H9 (cell line): Measurements from ENCODE around the gene ARHGAP26. TPM values are rescaled to one million over a fixed set of nuclear protein-coding genes. Genes with fewer than 3 reads are reported as not detected.

ENCODE experiments used
- DNase-seq: peaks from one replicate; pipeline ENCODE4 v3.0.0-alpha.2; 2017
- H2AFZ ChIP-seq: one replicate; pipeline ENCODE4 v1.6.1; 2013; ENCODE audit warnings: mild to moderate bottlenecking, low read length, control low read depth, moderate library complexity
- H2AK5ac ChIP-seq: 2 replicates; pipeline ENCODE4 v1.6.1; 2013; ENCODE audit warnings: low read length, control low read depth, mixed read lengths; ENCODE audit not compliant: insufficient read length
- H2BK120ac ChIP-seq: one replicate; pipeline ENCODE4 v1.6.1; 2013; ENCODE audit warnings: low read depth, mild to moderate bottlenecking, low read length, control low read depth, inconsistent platforms; ENCODE audit not compliant: poor library complexity, severe bottlenecking
- H2BK12ac ChIP-seq: 2 replicates; pipeline ENCODE4 v1.6.1; 2013; ENCODE audit warnings: low read length, control low read depth, mixed read lengths, low read depth; ENCODE audit not compliant: insufficient read length
- H2BK15ac ChIP-seq: 2 replicates; pipeline ENCODE4 v1.6.1; 2013; ENCODE audit warnings: low read depth, low read length, control low read depth
- H2BK20ac ChIP-seq: one replicate; pipeline ENCODE4 v1.6.1; 2013; ENCODE audit warnings: low read depth, mild to moderate bottlenecking, low read length, control low read depth, inconsistent platforms; ENCODE audit not compliant: poor library complexity, severe bottlenecking
- H2BK5ac ChIP-seq: 2 replicates; pipeline ENCODE4 v1.6.1; 2013; ENCODE audit warnings: low read length, control low read depth, mixed read lengths; ENCODE audit not compliant: insufficient read length
- H3K14ac ChIP-seq: 2 replicates; pipeline ENCODE4 v1.6.1; 2013; ENCODE audit warnings: low read length, control low read depth; ENCODE audit not compliant: insufficient read depth
- H3K18ac ChIP-seq: 2 replicates; pipeline ENCODE4 v1.6.1; 2013; ENCODE audit warnings: low read depth, mild to moderate bottlenecking, mixed read lengths, low read length, control low read depth; ENCODE audit not compliant: insufficient read length
- H3K23ac ChIP-seq: 2 replicates; pipeline ENCODE4 v1.6.1; 2013; ENCODE audit warnings: low read length, control low read depth, mixed read lengths, low read depth; ENCODE audit not compliant: insufficient read length
- H3K23me2 ChIP-seq: 2 replicates; pipeline ENCODE4 v1.6.1; 2013; ENCODE audit warnings: low read depth, mild to moderate bottlenecking, mixed read lengths, low read length, control low read depth; ENCODE audit not compliant: insufficient read length, poor library complexity, severe bottlenecking
- H3K27ac ChIP-seq: 2 replicates; pipeline ENCODE4 v1.5.1; 2013; ENCODE audit warnings: low read length, control low read depth, mixed read lengths, low read depth; ENCODE audit not compliant: insufficient read length
- H3K27me3 ChIP-seq: 2 replicates; pipeline ENCODE4 v1.6.1; 2013; ENCODE audit warnings: low read length, control low read depth, inconsistent platforms; ENCODE audit not compliant: insufficient read depth
- H3K4ac ChIP-seq: 2 replicates; pipeline ENCODE4 v1.6.1; 2013; ENCODE audit warnings: low read depth, mild to moderate bottlenecking, control low read depth, inconsistent platforms, low read length, moderate library complexity
- H3K4me1 ChIP-seq: 2 replicates; pipeline ENCODE4 v1.6.1; 2013; ENCODE audit warnings: low read length, control low read depth, inconsistent platforms; ENCODE audit not compliant: insufficient read depth
- H3K4me2 ChIP-seq: 2 replicates; pipeline ENCODE4 v1.6.1; 2013; ENCODE audit warnings: low read length, control low read depth, mixed read lengths; ENCODE audit not compliant: insufficient read length, insufficient read depth
- H3K56ac ChIP-seq: 2 replicates; pipeline ENCODE4 v1.6.1; 2013; ENCODE audit warnings: low read depth, mild to moderate bottlenecking, mixed read lengths, low read length, control low read depth; ENCODE audit not compliant: insufficient read length
- H3K79me1 ChIP-seq: 2 replicates; pipeline ENCODE4 v1.6.1; 2013; ENCODE audit warnings: low read depth, mild to moderate bottlenecking, moderate library complexity, low read length, control low read depth, inconsistent platforms; ENCODE audit not compliant: insufficient read depth, poor library complexity, severe bottlenecking
- H3K79me2 ChIP-seq: 2 replicates; pipeline ENCODE4 v1.6.1; 2013; ENCODE audit warnings: low read length, control low read depth, inconsistent platforms; ENCODE audit not compliant: insufficient read depth
- H3K9ac ChIP-seq: 2 replicates; pipeline ENCODE4 v1.6.1; 2013; ENCODE audit warnings: low read length, control low read depth, mixed read lengths; ENCODE audit not compliant: insufficient read length; ENCODE audit errors: extremely low read depth
- H3K9me3 ChIP-seq: one replicate; pipeline ENCODE4 v1.6.1; 2013; ENCODE audit warnings: low read depth, low read length, inconsistent platforms; ENCODE audit not compliant: control insufficient read depth
- H3T11ph ChIP-seq: one replicate; pipeline ENCODE4 v1.6.1; 2013; ENCODE audit warnings: mild to moderate bottlenecking, low read length, control low read depth, inconsistent platforms
- H4K20me1 ChIP-seq: one replicate; pipeline ENCODE4 v1.6.1; 2013; ENCODE audit not compliant: control insufficient read depth, insufficient read length, insufficient read depth
- H4K5ac ChIP-seq: 2 replicates; pipeline ENCODE4 v1.6.1; 2013; ENCODE audit warnings: low read depth, mild to moderate bottlenecking, mixed read lengths, low read length, control low read depth; ENCODE audit not compliant: insufficient read length
- H4K8ac ChIP-seq: replicated peaks from 2 replicates; pipeline ENCODE4 v1.6.1; 2013; ENCODE audit warnings: low read length, control low read depth, mixed read lengths, low read depth; ENCODE audit not compliant: insufficient read length
- H4K91ac ChIP-seq: 2 replicates; pipeline ENCODE4 v1.6.1; 2013; ENCODE audit warnings: low read depth, mild to moderate bottlenecking, moderate library complexity, mixed read lengths, low read length, control low read depth; ENCODE audit not compliant: insufficient read length
- H3K27ac Mint-ChIP-seq, 3 experiments: 2 replicates in 2 of 3; 3 replicates in 1 of 3; pipeline ENCODE4 v1.8.0; 2020 to 2021; ENCODE audit warnings: mixed read lengths in 3 of 3, mild to moderate bottlenecking in 1 of 3, moderate library complexity in 1 of 3
- H3K27me3 Mint-ChIP-seq: 2 replicates; pipeline ENCODE4 v1.8.0; 2021; ENCODE audit warnings: low read depth, mild to moderate bottlenecking, moderate library complexity, mixed read lengths
- H3K36me3 Mint-ChIP-seq, 3 experiments: 2 replicates in 2 of 3; 3 replicates in 1 of 3; pipeline ENCODE4 v1.8.0; 2020 to 2021; ENCODE audit warnings: low read depth in 3 of 3, mixed read lengths in 3 of 3; ENCODE audit not compliant: insufficient read depth in 1 of 3
- H3K4me1 Mint-ChIP-seq, 2 experiments: 2 replicates each; pipeline ENCODE4 v1.8.0; 2020; ENCODE audit warnings: mixed read lengths in 2 of 2
- H3K4me3 Mint-ChIP-seq, 2 experiments: 2 replicates in 1 of 2; 3 replicates in 1 of 2; pipeline ENCODE4 v1.8.0; 2020 to 2021; ENCODE audit warnings: mild to moderate bottlenecking in 2 of 2, mixed read lengths in 2 of 2, moderate library complexity in 1 of 2
- H3K9me3 Mint-ChIP-seq, 2 experiments: 2 replicates in 1 of 2; 3 replicates in 1 of 2; pipeline ENCODE4 v1.8.0; 2020; ENCODE audit warnings: mild to moderate bottlenecking in 2 of 2, mixed read lengths in 2 of 2, moderate library complexity in 1 of 2
- CTCF ChIP-seq: fragments of 200-600 bp; sonication (generic); conservative IDR thresholded peaks from 3 replicates; pipeline ENCODE4 v1.8.0; 2021; ENCODE audit warnings: antibody characterized with exemption, mild to moderate bottlenecking
- WGBS: extraction: QIAGEN DNeasy Blood & Tissue Kit; methylation state at CpG from one replicate; pipeline ENCODE4 v1.1.7; 2013; ENCODE audit warnings: missing lambda C conversion rate, low lambda C conversion rate, mixed read lengths; ENCODE audit not compliant: insufficient read length; ENCODE audit errors: extremely low coverage; 5-methylcytosine and 5-hydroxymethylcytosine counted together
- total RNA-seq: library from RNA; stranded (reverse); gene quantifications from 2 replicates; pipeline ENCODE4 v1.2.1, GENCODE V29; 2021

Gene ARHGAP26
- total RNA-seq, 1 experiment from 2014 or later: 13.8 TPM

DNA sequence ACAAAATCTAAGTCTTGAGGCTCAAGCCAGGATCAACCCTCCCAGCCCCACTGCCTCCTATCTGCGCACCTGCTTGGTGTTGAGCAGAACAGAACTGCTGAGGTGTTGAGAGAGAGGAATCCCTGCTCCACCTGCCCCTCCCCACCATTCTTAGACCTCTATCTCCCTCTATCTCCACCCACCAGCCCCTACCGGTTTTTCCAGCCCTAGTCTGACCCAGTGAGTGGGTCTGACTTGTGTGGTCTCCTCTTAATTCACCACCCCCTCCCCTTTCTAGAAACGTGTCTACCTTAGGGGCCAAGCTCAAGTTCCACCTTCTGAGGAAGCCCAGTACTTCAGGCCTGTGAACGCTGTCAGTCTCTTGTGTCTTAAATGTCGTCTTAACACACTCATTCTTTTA is 93.7 kb downstream of the ARHGAP26 start:
- peaks cover 25% of the 10 kb centered on the region for H3K4me1 ChIP-seq
- no peak overlapping the region for H3K23ac ChIP-seq
- TF ChIP-seq CTCF: peak; percentile 13; the same call in 2 of the 3 replicates
- H3K27me3 ChIP-seq: no peaks in the 10 kb centered on the region
- H2AK5ac ChIP-seq: no peak overlapping the region
- Mint-ChIP-seq H3K4me1 (peaks cover 62 to 66% of the 10 kb centered on the region in 2 experiments), H3K9me3 (no peaks in the 10 kb centered on the region), H3K36me3 (no peaks in the 10 kb centered on the region), H3K27ac (peak overlapping the region; percentile 90 to 95 (median 94)), H3K4me3 (peak overlapping the region; percentile 19 to 66), H3K27me3 (no peaks in the 10 kb centered on the region)
- no peaks in the 10 kb centered on the region for H3K9me3 ChIP-seq
- no peak overlapping the region for H2BK120ac ChIP-seq
- no peak overlapping the region for H3K9ac ChIP-seq
- H3K79me1 ChIP-seq: no peaks in the 10 kb centered on the region
- no peak overlapping the region for H4K5ac ChIP-seq
- no peak overlapping the region for H2BK12ac ChIP-seq
- peak; percentile 80 for DNase-seq
- no CpG with 5 or more reads among the region's 5 CpGs for WGBS
- H2AFZ ChIP-seq: no peak overlapping the region
- H3T11ph ChIP-seq: no peak overlapping the region
- no peaks in the 10 kb centered on the region for H4K20me1 ChIP-seq
- H3K79me2 ChIP-seq: peaks cover 2% of the 10 kb centered on the region; the same call in 1 of the 2 replicates
- H2BK20ac ChIP-seq: no peak overlapping the region
- H3K4me2 ChIP-seq: peak overlapping the region; percentile 20
- H3K27ac ChIP-seq: peak overlapping the region; percentile 75
- H2BK15ac ChIP-seq: no peak overlapping the region
- H3K18ac ChIP-seq: no peak overlapping the region
- H2BK5ac ChIP-seq: no peak overlapping the region
- H4K8ac ChIP-seq: no peak overlapping the region
- no peaks in the 10 kb centered on the region for H3K23me2 ChIP-seq
- H3K56ac ChIP-seq: no peak overlapping the region
- no peak overlapping the region for H4K91ac ChIP-seq
- H3K4ac ChIP-seq: no peak overlapping the region
- no peak overlapping the region for H3K14ac ChIP-seq
